ENCODE measurements around the gene CDKAL1.

DNA sequence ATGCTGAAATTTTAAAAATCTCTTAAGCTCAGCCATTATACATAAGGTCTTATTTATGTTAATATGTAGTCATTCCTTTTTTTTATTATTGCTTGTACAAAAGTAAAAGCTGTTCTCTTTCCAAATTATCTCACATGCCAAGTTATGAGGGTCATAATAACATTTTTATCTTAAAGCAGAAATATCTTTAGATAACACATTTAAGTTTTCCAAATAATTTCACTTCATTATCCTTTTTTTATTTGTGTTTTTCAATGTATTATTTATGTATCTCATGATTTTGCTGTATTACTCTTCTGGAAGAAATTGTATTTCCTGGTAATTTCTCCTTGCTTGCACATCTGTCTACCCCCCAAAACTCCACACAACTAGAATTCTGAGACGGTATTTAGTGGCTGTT, 598.2 kb downstream of the CDKAL1 start:
- TF ChIP-seq POLR2AphosphoS5 (IDR thresholded peaks at IDR 0.05), result no peak
- TF ChIP-seq, protein P1, sequence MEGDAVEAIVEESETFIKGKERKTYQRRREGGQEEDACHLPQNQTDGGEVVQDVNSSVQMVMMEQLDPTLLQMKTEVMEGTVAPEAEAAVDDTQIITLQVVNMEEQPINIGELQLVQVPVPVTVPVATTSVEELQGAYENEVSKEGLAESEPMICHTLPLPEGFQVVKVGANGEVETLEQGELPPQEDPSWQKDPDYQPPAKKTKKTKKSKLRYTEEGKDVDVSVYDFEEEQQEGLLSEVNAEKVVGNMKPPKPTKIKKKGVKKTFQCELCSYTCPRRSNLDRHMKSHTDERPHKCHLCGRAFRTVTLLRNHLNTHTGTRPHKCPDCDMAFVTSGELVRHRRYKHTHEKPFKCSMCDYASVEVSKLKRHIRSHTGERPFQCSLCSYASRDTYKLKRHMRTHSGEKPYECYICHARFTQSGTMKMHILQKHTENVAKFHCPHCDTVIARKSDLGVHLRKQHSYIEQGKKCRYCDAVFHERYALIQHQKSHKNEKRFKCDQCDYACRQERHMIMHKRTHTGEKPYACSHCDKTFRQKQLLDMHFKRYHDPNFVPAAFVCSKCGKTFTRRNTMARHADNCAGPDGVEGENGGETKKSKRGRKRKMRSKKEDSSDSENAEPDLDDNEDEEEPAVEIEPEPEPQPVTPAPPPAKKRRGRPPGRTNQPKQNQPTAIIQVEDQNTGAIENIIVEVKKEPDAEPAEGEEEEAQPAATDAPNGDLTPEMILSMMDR (IDR thresholded peaks at IDR 0.05), result no peak
- TF ChIP-seq POLR2A (IDR thresholded peaks at IDR 0.05), result no peak
